Stimulated activated CD4-positive, alpha-beta T cell treated with anti-CD3 and anti-CD28 coated beads, Interleukin-1b, Interleukin-23, amount 100 ng/mL, for 24 hours (primary cell): Measurements from ENCODE around the gene CAPS.

Source experiments
- DNase-seq, 4 experiments: peaks; one replicate each; pipeline ENCODE4 v3.0.0-alpha.2; 2020; ENCODE audit warnings: low read depth in 4 of 4, low spot score in 1 of 4

Gene CAPS

GRCh38 chr19:5933391-5934068, 19.5 kb downstream of the CAPS start:
- DNase-seq, result no peak

DNA sequence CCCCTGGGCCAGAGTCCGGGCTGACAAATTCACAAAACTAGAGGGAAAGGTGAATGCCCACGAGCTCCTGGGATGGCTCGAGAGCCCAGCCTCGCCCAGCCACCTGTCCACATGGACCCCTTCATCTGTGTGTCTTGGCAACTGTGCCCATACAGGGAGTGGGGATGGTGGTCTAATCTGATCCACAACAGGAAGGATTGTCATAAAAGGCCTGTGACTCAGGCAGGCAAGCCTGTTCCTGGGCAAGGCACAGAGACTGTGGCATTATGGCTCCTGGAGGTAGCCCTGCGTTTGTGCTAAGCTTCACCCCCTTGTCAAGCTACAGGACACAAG, 20.0 kb downstream of the CAPS start:
- no peak for DNase-seq

- DNase-seq, result no peak
These were observed 20.9 kb downstream of the CAPS start for GRCh38 chr19:5934774-5935472.

GRCh38 chr19:5935473-5936291, 21.6 kb downstream of the CAPS start:
- DNase-seq, result no peak

GRCh38 chr19:5936292-5936592, 22.2 kb downstream of the CAPS start:
- no peak for DNase-seq

GRCh38 chr19:5937550-5937949, 23.5 kb downstream of the CAPS start:
- DNase-seq, result no peak

DNA sequence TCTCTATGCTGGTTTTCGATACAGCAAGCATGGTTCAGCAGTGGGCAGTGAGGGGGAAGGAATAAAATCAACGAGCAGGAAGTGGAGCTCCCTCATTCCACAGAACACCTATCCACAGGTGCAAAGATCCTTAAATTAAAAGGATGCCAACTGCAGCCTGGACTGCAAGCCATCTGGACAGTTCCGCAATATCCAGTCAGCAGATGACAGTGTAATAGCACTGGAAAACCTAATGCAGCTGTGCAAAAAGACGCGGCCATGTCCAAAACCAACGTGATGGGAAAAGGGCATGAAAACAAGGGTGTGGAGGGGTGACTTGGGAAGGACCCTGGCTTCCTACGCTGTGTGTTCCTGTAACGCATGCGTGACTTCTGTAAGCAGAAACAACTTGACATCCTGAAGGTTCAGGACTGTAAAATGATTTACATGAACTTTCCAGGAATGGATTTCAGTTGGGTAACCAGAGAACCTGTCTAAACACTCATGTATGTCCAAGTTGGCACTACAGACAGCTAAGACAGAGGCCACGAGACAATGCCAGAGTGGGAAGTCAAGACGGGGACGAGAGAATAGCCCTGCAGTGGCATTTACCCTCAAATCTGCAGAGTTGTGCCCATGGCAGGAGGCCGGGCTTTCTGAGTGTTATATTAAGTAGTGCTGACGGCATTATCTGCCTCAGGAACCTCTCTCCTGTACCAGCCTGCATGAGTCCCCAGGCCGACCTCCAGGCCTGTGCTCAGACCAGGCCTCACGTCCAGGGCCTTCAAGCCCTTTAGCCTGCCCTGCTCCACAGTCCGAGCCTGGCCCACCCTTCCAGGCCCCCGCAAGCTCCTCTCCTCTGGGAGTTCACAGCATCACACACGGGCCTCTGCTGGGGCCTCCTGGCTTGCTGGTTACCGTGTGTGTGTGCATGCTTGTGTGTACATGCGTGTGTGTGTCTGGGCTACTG, 26.5 kb downstream of the CAPS start:
- DNase-seq, result no peak

GRCh38 chr19:5941673-5942072, 27.6 kb downstream of the CAPS start:
- no peak for DNase-seq

DNA sequence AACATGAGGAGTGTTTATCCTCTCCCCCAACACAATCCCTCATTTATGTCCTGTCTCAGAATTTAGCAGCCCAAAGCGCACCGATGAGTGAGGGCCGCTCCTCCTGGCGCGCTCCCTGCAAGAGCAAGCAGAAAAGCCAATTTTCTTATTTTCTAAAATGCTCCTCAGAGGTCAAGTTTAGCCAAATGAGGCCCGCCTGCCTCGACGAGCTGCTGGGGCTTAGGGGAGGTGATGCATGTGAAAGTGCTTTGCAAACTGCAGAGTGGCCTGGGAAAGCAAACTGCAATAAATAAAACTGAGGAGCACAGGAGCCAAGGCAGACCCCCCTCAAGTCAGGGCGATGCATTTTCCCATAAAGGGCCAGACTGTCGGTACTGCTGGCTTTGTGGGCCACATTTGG, 29.0 kb downstream of the CAPS start:
- no peak for DNase-seq

GRCh38 chr19:5943623-5944022, 29.6 kb downstream of the CAPS start:
- no peak for DNase-seq

DNA sequence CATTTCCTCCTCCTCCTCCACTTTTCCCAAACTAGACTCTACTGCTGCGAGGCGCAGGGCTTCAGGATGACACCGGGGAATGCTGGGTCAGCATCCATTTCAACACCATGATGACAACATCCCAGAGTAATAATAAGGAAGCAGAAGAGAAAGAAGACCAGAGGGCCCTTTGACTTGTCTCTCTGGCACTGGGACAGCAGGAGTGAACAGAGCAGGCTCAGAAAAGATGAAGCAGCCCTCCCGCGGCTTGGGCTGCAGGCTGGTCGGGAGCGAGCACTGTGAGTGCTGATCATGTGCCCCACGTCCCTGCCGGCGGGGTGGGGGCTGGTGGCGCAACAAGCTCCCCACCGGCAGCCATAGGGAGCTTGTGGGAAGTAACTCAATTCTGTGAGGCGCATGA, 33.4 kb downstream of the CAPS start:
- DNase-seq, result no peak

DNA sequence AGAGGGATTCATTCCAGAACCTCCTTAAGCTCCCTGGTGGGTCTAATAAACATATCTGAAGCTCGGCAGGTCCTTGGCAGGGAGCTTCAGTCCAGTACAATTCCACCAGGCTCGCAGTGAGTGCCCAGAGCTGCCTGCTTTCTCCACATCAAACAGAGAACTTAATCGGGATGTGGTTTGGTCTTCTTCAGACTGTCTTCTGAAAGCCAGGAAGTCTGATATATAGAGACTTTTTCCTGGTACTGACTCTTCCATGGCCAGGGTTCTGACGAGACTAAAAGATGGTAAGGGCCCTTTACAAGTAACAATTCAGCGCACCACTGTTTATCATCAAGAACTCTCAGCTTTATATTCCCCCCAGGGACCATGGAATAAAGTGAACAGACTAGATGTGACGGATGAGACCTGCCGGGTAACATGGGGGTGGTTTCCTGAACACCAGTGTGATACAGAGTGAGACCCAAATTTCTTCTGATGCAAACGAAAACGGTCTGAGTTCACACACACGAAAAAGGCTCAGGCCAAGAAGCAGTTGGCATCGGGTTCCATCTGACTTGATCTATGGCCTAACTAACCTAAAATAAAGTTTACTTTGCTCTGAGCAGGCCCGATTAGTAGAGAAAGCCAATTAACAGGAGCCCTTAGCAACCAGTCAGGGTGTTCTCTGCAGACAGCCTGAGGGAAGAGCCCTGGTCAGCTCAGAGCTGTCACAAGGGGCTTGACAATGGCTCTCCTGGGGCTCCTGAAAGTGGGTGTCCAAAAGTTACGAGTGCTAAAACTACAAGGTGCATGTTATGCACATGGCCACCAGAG, 34.9 kb downstream of the CAPS start:
- no peak for DNase-seq

GRCh38 chr19:5949792-5950305, 35.8 kb downstream of the CAPS start:
- peak in 1 of 4 experiments; percentile 24 for DNase-seq

DNA sequence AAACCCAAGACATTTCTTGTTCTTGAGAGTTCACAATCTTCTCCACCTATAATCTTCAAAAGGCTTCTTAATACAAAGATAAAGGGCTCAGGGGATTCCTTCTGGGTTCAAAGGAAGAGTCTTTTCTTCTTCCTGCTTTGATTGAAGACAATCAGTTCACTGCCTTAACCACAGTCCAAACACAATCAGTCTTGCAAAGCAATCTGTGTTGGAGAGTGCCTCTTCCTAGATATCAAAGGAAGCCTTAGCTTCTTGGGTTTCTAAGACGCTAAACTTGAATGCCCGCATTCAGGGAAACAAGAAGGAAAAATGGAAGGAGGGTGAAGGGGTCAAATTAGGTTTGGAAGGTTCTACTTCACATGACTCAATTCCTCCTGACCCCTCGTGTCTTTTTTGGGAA, 36.7 kb downstream of the CAPS start:
- no peak for DNase-seq

GRCh38 chr19:5951338-5951861, 37.3 kb downstream of the CAPS start:
- no peak for DNase-seq

DNA sequence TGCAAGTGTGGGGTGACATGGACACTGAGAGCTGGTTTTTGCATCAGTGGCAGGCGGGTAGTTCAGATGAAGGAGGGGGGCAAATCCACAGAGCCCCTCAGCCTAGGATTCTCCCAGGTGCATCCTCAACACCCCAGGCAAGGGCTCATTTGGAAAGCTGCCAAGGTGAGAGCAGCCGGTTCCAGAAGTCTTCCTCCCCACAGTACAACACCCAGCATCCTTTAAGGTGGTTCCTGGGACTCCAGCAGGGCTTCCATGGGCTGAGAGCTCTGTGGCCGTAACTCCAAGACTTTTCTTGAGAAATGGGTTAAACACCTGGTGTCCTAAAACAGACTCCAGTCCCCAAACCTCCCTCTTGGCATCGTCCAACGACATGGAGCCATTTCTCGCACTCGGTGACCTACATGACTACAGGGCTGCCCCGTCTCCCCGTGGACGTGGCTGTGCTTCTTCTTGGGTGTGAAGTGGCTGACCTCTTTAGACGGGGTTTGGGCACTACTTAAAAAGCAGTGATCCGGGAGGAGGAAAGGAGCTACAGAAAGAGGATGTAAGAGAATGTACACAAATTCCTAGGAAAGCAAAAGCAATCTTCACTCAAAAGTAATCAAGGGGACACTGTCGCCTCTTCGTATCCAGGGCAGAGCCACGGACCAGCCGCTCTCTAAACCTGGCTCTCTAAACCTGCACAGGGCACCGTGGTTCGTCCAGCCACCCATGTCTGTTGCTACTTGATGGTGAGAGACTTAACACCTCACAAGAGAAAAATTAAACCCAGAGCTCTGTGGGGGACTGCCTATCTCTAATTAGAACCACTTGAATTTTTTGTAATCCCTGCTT, 38.4 kb downstream of the CAPS start:
- DNase-seq, result no peak

DNA sequence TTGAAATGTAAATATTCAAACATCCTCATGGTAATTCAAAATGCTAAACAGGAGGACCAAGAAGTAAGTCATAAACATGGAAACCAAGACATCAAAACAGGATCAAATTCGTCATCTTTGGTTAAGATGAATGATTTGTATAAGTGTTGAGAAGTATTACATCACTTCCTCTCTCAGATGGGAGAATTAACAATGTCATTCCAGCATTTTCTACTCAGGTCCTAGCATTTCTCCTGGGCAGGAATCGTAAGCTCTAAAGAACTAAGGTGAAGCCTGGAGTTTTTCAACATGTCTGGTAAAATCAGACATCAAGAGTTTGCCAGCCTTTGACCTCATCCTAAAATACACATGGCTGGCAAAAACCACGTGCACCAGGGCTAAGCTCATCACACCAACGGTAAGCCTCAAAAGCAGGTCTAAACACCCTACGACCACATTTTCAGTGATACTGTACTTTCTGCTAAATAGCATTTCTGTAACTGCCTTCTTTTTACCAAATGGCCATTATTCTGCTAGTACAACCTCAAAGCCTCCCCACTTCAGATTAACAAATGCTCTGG, 39.1 kb downstream of the CAPS start:
- DNase-seq, result no peak

DNA sequence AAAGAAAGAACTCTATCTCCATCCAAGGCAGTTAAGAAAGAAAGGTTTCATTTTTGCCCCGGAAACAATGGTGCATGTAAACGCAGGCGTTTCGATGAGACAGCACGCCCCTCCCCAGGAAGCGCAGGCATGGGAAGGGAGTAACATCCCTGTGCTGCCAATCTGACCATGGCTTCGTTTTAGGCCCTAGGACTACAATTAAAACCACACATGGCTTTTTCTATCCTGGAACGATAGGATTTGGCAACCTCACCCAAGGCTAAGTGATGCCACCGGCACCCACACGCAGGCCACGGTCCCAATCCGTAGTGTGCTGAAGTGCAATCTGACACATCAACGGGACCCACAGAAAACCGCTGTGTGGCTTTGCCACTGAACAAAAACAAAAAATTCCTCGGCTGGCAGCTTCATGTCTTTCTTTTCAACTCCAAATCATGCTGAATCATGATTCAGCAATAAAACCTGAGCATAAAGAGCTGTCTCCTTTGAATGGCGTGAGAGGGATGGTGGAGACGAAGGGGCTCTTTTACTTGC, 39.7 kb downstream of the CAPS start:
- peak in 1 of 4 experiments; percentile 28 for DNase-seq

DNA sequence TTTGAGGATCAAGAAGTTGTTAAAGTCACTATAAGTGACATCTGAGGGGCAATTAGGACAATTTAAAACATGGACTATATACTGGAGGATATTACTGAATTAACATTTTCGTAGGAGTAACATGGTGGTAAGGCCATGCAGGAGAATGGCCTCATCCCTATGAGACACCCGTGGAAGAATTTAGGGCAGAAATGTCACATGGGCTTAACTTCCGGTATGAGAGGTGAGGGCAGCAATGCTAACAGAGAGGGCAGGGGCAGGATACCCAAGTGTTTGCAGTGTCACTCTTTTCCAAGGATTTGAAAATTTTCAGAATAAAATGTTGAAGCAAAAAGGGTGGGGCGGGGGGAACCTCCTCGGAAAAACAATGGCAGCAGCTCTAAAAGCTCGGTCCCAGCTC, 40.2 kb downstream of the CAPS start:
- no peak for DNase-seq
